Fibroblast of skin of scalp (primary cell): Measurements from ENCODE around the gene SERGEF. TPM values are rescaled to one million over a fixed set of nuclear protein-coding genes. Genes with fewer than 3 reads are reported as not detected.
A peak's percentile ranks its signal among the peaks of the same experiment; 100 is the strongest.

Experiments used
- DNase-seq: peaks from one replicate; pipeline ENCODE4 v3.0.0-alpha.2; 2013
- polyA plus RNA-seq, 2 experiments: library from polyadenylated mRNA; unstranded; fragments of 120-200 nt; gene quantifications; one replicate each; pipeline ENCODE4 v1.2.1, GENCODE V29; 2013; ENCODE audit not compliant: insufficient read length in 2 of 2

The SERGEF gene
- polyA plus RNA-seq (2013, experiment 1 of 2; ENCODE audit: insufficient read length), result 19.9 TPM
- polyA plus RNA-seq (2013, experiment 2 of 2; ENCODE audit: insufficient read length), result 19.3 TPM

- DNase-seq, result peak; percentile 88
These were observed at the start of gene SERGEF for GRCh38 chr11:18012906-18013781. Gene SERGEF, minus strand, starts transcription at chr11:18013047. Its CDS starts 37 bp downstream, at chr11:18013010.

- no peak for DNase-seq
These were observed 48.5 kb upstream of the SERGEF start for GRCh38 chr11:18061351-18061750.

- no peak for DNase-seq
These were observed 43.8 kb upstream of the SERGEF start for GRCh38 chr11:18056561-18057181.

- no peak for DNase-seq
These were observed 41.8 kb upstream of the SERGEF start for GRCh38 chr11:18054511-18055103.

- DNase-seq, result no peak
These were observed 38.0 kb upstream of the SERGEF start for GRCh38 chr11:18050848-18051247.

- no peak for DNase-seq
These were observed 33.4 kb upstream of the SERGEF start, which contains the start of gene TPH1 for GRCh38 chr11:18046116-18046777. Gene TPH1, minus strand, starts transcription at chr11:18046269. Its CDS starts 5,507 bp downstream, at chr11:18040762.

GRCh38 chr11:18036456-18036855 lies 23.6 kb upstream of the SERGEF start:
- no peak for DNase-seq

- DNase-seq, result no peak
These were observed 14.6 kb upstream of the SERGEF start for GRCh38 chr11:18027475-18027874.

- DNase-seq, result no peak
These were observed 9.6 kb upstream of the SERGEF start for GRCh38 chr11:18022419-18022818.

- DNase-seq, result no peak
These were observed 6.8 kb upstream of the SERGEF start for GRCh38 chr11:18019650-18020049.

- no peak for DNase-seq
These were observed 3.9 kb upstream of the SERGEF start for GRCh38 chr11:18016789-18017188.

GRCh38 chr11:18014876-18015275 lies 2.0 kb upstream of the SERGEF start:
- DNase-seq, result no peak

- no peak for DNase-seq
These were observed 1.1 kb upstream of the SERGEF start for GRCh38 chr11:18013790-18014507.

GRCh38 chr11:18012122-18012905 lies 533 bp downstream of the SERGEF start:
- DNase-seq, result no peak

GRCh38 chr11:18011633-18012032 lies 1.2 kb downstream of the SERGEF start:
- no peak for DNase-seq

- no peak for DNase-seq
These were observed 1.8 kb downstream of the SERGEF start for GRCh38 chr11:18010977-18011586.

- no peak for DNase-seq
These were observed 2.7 kb downstream of the SERGEF start for GRCh38 chr11:18010121-18010670.

GRCh38 chr11:18005376-18006129 lies 7.3 kb downstream of the SERGEF start:
- no peak for DNase-seq

- peak; percentile 63 for DNase-seq
These were observed 11.7 kb downstream of the SERGEF start for GRCh38 chr11:18001191-18001590.

GRCh38 chr11:18000760-18001159 lies 12.1 kb downstream of the SERGEF start:
- no peak for DNase-seq
